ENCODE results near the gene POGZ.

DNA sequence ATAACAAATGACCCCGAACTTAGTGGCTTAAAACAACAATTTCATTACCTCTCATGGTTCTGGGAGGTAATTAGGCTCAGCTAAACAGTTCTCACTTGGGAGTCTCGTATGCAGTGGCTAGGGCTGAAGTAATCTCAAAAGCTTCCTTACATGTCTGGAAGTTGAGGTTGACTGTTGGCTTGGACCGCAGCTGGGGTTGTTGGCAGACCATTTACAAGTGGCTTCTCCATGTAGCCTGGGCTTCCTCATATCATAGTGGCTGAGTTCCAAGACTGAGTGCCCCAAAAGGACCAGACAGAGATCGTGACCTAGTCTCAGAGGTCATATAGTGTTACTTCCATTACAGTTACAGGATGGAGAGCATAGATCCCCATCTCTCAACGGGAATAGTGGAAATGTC lies 2.4 kb upstream of the POGZ start:
- TF ChIP-seq, protein P1, sequence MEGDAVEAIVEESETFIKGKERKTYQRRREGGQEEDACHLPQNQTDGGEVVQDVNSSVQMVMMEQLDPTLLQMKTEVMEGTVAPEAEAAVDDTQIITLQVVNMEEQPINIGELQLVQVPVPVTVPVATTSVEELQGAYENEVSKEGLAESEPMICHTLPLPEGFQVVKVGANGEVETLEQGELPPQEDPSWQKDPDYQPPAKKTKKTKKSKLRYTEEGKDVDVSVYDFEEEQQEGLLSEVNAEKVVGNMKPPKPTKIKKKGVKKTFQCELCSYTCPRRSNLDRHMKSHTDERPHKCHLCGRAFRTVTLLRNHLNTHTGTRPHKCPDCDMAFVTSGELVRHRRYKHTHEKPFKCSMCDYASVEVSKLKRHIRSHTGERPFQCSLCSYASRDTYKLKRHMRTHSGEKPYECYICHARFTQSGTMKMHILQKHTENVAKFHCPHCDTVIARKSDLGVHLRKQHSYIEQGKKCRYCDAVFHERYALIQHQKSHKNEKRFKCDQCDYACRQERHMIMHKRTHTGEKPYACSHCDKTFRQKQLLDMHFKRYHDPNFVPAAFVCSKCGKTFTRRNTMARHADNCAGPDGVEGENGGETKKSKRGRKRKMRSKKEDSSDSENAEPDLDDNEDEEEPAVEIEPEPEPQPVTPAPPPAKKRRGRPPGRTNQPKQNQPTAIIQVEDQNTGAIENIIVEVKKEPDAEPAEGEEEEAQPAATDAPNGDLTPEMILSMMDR (conservative IDR thresholded peaks at IDR 0.05; ENCODE audit: low read depth, low read length), result no peak
- TF ChIP-seq MAZ (IDR thresholded peaks at IDR 0.05; ENCODE audit: borderline replicate concordance, low read depth, low read length), result no peak
- no peak for TF ChIP-seq POLR2A (IDR thresholded peaks at IDR 0.05; ENCODE audit: low read depth, low read length)
- no peak for TF ChIP-seq RAD21 (IDR thresholded peaks at IDR 0.05; ENCODE audit: low read length)
- TF ChIP-seq FOS (IDR thresholded peaks at IDR 0.05; ENCODE audit: low read depth, low read length), result no peak
- TF ChIP-seq RFX5 (IDR thresholded peaks at IDR 0.05; ENCODE audit: low read depth, low read length), result no peak
- no peak for TF ChIP-seq BHLHE40 (IDR thresholded peaks at IDR 0.05; ENCODE audit: low read depth, low read length)
- TF ChIP-seq SMC3 (IDR thresholded peaks at IDR 0.05; ENCODE audit: low read depth, low read length), result no peak
- TF ChIP-seq, protein P2, sequence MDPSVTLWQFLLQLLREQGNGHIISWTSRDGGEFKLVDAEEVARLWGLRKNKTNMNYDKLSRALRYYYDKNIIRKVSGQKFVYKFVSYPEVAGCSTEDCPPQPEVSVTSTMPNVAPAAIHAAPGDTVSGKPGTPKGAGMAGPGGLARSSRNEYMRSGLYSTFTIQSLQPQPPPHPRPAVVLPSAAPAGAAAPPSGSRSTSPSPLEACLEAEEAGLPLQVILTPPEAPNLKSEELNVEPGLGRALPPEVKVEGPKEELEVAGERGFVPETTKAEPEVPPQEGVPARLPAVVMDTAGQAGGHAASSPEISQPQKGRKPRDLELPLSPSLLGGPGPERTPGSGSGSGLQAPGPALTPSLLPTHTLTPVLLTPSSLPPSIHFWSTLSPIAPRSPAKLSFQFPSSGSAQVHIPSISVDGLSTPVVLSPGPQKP (IDR thresholded peaks at IDR 0.05; ENCODE audit: borderline replicate concordance, low read depth, low read length), result no peak
- TF ChIP-seq CEBPB (IDR thresholded peaks at IDR 0.05; ENCODE audit: low read depth, low read length), result no peak
- TF ChIP-seq NFE2L2 (IDR thresholded peaks at IDR 0.05; ENCODE audit: low read depth, low read length), result no peak

Measured in IMR-90 (cell line).